ENCODE measurements around the gene AIPL1. TPM values are rescaled to one million over a fixed set of nuclear protein-coding genes. Genes with fewer than 3 reads are reported as not detected.
A peak's percentile ranks its signal among the peaks of the same experiment; 100 is the strongest.

Gene AIPL1
- total and polyA plus RNA-seq, 2 experiments from 2014 or later: 0.17 to 0.24 TPM

DNA sequence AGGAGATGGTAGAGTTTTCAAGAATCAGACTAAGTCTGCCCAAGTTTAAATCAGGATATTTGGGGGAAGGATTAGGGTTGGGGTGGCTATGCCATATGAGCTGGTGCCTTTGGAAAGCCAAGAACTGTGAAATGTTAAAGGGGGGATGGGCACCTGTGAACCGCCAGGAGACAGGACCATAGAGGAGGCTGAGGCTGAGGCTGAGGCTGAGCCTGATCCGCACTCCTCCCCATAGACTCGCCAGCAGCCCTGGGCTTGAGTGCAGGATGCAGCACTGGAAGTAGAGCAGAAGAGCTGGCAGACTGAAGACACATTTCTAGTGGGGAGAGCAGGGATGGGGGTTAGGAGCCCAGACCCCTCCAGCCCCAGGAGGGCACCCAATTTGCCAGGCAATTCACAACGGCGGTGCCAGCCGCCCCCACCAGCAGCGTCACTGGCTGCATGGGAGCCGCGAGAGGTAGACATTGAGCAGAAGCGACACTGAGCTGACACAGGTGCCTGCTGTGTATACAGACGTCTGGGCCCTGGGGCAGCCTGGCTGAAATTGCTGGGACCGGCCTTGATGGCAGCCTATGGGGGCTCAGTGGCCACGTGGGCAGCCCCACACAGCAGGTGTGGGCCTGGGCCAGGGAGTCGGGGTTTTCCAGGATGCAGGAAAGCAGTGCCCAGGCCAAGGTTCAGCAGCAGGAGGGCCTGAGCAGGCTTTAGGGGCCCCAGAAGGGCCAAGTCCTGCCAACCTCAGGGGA lies 18.5 kb upstream of the AIPL1 start:
- DNase-seq (ENCODE audit: low spot score) (no peak), ATAC-seq (no peak)
- Histone ChIP-seq H2AFZ (no peak overlapping the region), H3K79me2 (replicated peaks; ENCODE audit: insufficient read depth) (no peaks in the 10 kb centered on the region), H3K4me3 (no peak overlapping the region), H3K4me2 (peak overlapping the region; percentile 99; the same call in 1 of the 2 replicates), H3F3A (replicated peaks; ENCODE audit: low read depth) (0 out of 2 replicates have a peak, but pooled peaks cover 15% of the 10 kb centered on the region), H3K27me3 (ENCODE audit: insufficient read depth) (no peaks in the 10 kb centered on the region), H3K36me3 (ENCODE audit: insufficient read depth) (peaks cover 9% of the 10 kb centered on the region), H3K9me2 (ENCODE audit: insufficient read depth) (no peaks in the 10 kb centered on the region), H3K27ac (ENCODE audit: low read depth) (peak overlapping the region; percentile 76; the same call in 1 of the 2 replicates), H4K20me1 (replicated peaks; ENCODE audit: insufficient read depth) (peaks cover 9% of the 10 kb centered on the region; the same call in 1 of the 2 replicates), H3K4me1 (ENCODE audit: insufficient read depth) (peaks cover 33% of the 10 kb centered on the region)
- Mint-ChIP-seq H3K4me1 (peaks cover 70% of the 10 kb centered on the region), H3K9me3 (no peaks in the 10 kb centered on the region), H3K27me3 (ENCODE audit: insufficient read depth, low read depth, poor library complexity) (peaks cover 29% of the 10 kb centered on the region), H3K36me3 (ENCODE audit: low read depth) (peaks cover 29% of the 10 kb centered on the region), H3K27ac (peak overlapping the region; percentile 2; the same call in 1 of the 2 replicates), H3K4me3 (peak overlapping the region; percentile 35; the same call in 2 of the 3 replicates)
- TF ChIP-seq POLR2AphosphoS5 (IDR thresholded peaks at IDR 0.05; ENCODE audit: low read depth) (no peak), CREB1 (CRISPR knock-in tag; IDR thresholded peaks at IDR 0.05; ENCODE audit: low read depth) (no peak), ZNF331 (CRISPR knock-in tag; IDR thresholded peaks at IDR 0.05; ENCODE audit: low read depth) (no peak), EZH2phosphoT487 (IDR thresholded peaks at IDR 0.05; ENCODE audit: unreplicated experiment) (no peak)
- TF ChIP-seq, protein P1, sequence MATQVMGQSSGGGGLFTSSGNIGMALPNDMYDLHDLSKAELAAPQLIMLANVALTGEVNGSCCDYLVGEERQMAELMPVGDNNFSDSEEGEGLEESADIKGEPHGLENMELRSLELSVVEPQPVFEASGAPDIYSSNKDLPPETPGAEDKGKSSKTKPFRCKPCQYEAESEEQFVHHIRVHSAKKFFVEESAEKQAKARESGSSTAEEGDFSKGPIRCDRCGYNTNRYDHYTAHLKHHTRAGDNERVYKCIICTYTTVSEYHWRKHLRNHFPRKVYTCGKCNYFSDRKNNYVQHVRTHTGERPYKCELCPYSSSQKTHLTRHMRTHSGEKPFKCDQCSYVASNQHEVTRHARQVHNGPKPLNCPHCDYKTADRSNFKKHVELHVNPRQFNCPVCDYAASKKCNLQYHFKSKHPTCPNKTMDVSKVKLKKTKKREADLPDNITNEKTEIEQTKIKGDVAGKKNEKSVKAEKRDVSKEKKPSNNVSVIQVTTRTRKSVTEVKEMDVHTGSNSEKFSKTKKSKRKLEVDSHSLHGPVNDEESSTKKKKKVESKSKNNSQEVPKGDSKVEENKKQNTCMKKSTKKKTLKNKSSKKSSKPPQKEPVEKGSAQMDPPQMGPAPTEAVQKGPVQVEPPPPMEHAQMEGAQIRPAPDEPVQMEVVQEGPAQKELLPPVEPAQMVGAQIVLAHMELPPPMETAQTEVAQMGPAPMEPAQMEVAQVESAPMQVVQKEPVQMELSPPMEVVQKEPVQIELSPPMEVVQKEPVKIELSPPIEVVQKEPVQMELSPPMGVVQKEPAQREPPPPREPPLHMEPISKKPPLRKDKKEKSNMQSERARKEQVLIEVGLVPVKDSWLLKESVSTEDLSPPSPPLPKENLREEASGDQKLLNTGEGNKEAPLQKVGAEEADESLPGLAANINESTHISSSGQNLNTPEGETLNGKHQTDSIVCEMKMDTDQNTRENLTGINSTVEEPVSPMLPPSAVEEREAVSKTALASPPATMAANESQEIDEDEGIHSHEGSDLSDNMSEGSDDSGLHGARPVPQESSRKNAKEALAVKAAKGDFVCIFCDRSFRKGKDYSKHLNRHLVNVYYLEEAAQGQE (IDR thresholded peaks at IDR 0.05; ENCODE audit: unreplicated experiment): no peak
- TF ChIP-seq, protein P2, sequence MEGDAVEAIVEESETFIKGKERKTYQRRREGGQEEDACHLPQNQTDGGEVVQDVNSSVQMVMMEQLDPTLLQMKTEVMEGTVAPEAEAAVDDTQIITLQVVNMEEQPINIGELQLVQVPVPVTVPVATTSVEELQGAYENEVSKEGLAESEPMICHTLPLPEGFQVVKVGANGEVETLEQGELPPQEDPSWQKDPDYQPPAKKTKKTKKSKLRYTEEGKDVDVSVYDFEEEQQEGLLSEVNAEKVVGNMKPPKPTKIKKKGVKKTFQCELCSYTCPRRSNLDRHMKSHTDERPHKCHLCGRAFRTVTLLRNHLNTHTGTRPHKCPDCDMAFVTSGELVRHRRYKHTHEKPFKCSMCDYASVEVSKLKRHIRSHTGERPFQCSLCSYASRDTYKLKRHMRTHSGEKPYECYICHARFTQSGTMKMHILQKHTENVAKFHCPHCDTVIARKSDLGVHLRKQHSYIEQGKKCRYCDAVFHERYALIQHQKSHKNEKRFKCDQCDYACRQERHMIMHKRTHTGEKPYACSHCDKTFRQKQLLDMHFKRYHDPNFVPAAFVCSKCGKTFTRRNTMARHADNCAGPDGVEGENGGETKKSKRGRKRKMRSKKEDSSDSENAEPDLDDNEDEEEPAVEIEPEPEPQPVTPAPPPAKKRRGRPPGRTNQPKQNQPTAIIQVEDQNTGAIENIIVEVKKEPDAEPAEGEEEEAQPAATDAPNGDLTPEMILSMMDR (conservative IDR thresholded peaks at IDR 0.05; ENCODE audit: low read depth in 2 of 2): no peak
- TF ChIP-seq, protein P3, sequence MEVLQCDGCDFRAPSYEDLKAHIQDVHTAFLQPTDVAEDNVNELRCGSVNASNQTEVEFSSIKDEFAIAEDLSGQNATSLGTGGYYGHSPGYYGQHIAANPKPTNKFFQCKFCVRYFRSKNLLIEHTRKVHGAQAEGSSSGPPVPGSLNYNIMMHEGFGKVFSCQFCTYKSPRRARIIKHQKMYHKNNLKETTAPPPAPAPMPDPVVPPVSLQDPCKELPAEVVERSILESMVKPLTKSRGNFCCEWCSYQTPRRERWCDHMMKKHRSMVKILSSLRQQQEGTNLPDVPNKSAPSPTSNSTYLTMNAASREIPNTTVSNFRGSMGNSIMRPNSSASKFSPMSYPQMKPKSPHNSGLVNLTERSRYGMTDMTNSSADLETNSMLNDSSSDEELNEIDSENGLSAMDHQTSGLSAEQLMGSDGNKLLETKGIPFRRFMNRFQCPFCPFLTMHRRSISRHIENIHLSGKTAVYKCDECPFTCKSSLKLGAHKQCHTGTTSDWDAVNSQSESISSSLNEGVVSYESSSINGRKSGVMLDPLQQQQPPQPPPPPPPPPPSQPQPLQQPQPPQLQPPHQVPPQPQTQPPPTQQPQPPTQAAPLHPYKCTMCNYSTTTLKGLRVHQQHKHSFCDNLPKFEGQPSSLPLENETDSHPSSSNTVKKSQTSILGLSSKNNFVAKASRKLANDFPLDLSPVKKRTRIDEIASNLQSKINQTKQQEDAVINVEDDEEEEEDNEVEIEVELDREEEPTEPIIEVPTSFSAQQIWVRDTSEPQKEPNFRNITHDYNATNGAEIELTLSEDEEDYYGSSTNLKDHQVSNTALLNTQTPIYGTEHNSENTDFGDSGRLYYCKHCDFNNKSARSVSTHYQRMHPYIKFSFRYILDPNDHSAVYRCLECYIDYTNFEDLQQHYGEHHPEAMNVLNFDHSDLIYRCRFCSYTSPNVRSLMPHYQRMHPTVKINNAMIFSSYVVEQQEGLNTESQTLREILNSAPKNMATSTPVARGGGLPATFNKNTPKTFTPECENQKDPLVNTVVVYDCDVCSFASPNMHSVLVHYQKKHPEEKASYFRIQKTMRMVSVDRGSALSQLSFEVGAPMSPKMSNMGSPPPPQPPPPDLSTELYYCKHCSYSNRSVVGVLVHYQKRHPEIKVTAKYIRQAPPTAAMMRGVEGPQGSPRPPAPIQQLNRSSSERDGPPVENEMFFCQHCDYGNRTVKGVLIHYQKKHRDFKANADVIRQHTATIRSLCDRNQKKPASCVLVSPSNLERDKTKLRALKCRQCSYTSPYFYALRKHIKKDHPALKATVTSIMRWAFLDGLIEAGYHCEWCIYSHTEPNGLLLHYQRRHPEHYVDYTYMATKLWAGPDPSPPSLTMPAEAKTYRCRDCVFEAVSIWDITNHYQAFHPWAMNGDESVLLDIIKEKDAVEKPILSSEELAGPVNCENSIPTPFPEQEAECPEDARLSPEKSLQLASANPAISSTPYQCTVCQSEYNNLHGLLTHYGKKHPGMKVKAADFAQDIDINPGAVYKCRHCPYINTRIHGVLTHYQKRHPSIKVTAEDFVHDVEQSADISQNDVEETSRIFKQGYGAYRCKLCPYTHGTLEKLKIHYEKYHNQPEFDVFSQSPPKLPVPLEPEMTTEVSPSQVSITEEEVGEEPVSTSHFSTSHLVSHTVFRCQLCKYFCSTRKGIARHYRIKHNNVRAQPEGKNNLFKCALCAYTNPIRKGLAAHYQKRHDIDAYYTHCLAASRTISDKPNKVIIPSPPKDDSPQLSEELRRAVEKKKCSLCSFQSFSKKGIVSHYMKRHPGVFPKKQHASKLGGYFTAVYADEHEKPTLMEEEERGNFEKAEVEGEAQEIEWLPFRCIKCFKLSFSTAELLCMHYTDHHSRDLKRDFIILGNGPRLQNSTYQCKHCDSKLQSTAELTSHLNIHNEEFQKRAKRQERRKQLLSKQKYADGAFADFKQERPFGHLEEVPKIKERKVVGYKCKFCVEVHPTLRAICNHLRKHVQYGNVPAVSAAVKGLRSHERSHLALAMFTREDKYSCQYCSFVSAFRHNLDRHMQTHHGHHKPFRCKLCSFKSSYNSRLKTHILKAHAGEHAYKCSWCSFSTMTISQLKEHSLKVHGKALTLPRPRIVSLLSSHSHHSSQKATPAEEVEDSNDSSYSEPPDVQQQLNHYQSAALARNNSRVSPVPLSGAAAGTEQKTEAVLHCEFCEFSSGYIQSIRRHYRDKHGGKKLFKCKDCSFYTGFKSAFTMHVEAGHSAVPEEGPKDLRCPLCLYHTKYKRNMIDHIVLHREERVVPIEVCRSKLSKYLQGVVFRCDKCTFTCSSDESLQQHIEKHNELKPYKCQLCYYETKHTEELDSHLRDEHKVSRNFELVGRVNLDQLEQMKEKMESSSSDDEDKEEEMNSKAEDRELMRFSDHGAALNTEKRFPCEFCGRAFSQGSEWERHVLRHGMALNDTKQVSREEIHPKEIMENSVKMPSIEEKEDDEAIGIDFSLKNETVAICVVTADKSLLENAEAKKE (CRISPR knock-in tag; IDR thresholded peaks at IDR 0.05): no peak
